ENCODE data around the gene PBX1. TPM values are rescaled to one million over a fixed set of nuclear protein-coding genes. Genes with fewer than 3 reads are reported as not detected.

PBX1 gene
- total RNA-seq, 2 experiments from 2014 or later = 0.11 to 0.51 TPM

DNA sequence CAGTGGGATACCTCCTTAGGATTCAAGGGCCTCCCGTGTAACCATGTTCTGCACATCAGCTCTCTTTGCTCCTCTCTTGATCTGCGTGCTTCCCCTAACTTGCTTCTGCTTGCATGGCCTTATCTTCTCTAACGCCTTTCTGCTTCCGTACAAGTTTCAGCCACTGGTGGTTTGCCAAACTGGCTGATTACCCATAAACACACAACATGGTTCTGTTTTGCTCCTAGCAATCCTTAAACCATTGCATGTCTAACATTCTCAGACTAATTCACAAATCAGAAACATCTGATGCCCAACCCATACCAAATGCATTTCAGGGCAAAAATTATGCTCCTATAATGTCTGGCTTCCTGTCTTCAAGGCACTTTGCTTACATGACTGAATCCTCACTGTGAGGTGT, 166.4 kb downstream of the PBX1 start:
- peaks cover 8% of the 10 kb centered on the region for H3K4me1 Mint-ChIP-seq
- peaks cover 1% of the 10 kb centered on the region for H3K27me3 Mint-ChIP-seq
- H3K27ac Mint-ChIP-seq = no peak overlapping the region
- no peak overlapping the region for H3K4me3 Mint-ChIP-seq
- ATAC-seq (ENCODE audit: low read depth) (no peak), DNase-seq (no peak)
- no peaks in the 10 kb centered on the region for H3K9me3 Mint-ChIP-seq
- POLR2A ChIA-PET = no interaction called here
- H3K36me3 Mint-ChIP-seq = peaks cover 1% of the 10 kb centered on the region

DNA sequence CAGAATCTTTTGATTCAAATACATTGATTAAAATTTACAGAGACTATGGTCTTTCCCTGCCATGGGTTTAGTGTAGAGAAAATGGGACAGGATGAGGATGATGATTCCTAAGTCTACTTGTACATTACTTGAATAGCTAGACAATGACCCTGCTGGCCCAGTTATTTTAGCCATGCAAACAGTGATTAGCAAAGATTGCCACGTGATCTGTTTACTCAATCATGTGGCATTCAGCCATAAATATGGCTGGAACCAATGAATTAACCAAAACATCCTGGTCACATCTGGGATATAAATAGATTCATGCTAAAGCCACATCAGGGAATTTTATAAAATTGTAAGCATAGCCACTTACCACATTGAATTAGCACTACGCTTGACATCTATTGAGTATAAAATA, 167.3 kb downstream of the PBX1 start:
- peaks cover 1% of the 10 kb centered on the region for H3K27me3 Mint-ChIP-seq
- H3K36me3 Mint-ChIP-seq = peaks cover 1% of the 10 kb centered on the region
- DNase-seq (no peak), ATAC-seq (ENCODE audit: low read depth) (no peak)
- peaks cover under 1% of the 10 kb centered on the region for H3K4me1 Mint-ChIP-seq
- H3K27ac Mint-ChIP-seq = no peak overlapping the region
- POLR2A ChIA-PET = no interaction called here
- no peaks in the 10 kb centered on the region for H3K9me3 Mint-ChIP-seq
- no peak overlapping the region for H3K4me3 Mint-ChIP-seq

DNA sequence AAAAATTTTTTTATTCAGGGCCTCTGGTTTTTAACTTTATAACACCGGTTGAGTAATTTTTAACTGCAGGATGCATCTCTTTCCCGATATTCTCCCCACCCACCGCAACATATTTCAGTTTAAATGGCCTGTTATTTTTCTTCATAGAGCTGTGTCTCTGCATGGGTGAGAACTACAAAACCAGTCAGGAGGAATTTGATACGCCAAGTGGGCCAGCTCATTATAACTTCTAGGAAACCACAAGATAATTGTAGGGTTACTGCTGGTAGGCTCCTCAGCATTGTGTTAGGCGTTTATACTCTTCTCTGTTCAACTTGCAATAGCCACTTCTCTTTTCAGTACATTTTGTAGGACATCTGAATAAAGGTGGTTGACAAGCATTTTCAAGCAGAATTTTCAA, 169.7 kb downstream of the PBX1 start:
- Mint-ChIP-seq H3K36me3 (no peaks in the 10 kb centered on the region), H3K9me3 (no peaks in the 10 kb centered on the region), H3K27ac (no peak overlapping the region), H3K27me3 (no peaks in the 10 kb centered on the region), H3K4me1 (no peaks in the 10 kb centered on the region), H3K4me3 (no peak overlapping the region)
- DNase-seq (no peak), ATAC-seq (ENCODE audit: low read depth) (no peak)
- POLR2A ChIA-PET = no interaction called here

DNA sequence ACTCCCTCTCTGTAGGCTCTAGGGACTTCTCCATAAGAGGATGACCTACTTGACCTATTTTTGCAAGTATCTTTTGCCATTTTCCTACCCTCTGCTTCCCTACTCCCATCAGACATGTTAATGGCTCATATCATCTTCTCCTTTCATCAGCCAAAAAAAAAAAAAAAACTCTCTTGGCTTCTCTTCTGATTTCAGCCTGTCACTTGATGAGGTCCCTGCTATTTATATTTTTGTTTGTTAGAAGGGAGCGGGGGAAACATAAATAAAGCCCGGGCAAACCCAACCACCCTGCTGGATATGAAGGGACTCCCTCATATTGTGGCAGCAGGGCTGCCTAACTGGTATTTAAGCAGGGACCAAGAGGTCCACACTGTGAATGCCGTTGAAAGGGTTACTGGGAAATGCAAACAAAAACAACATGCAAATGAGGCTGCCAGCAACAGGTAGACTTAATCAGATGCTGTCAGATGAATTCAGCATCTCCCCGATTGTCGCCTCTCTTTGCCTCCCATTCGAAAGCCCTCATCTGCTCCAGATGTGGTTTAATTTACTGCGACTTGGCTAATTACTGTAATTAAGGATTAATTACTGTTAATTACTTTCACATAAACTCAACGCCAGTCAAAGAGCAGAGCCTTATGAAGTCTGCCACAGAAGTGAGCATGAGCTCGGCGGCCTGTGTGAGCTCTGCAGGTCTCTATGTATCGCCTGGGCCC, 172.3 kb downstream of the PBX1 start:
- ATAC-seq (ENCODE audit: low read depth) (no peak), DNase-seq (no peak)
- Mint-ChIP-seq H3K27me3 (no peaks in the 10 kb centered on the region), H3K4me1 (no peaks in the 10 kb centered on the region), H3K27ac (no peak overlapping the region), H3K36me3 (no peaks in the 10 kb centered on the region), H3K4me3 (no peak overlapping the region), H3K9me3 (no peaks in the 10 kb centered on the region)
- POLR2A ChIA-PET = no interaction called here

DNA sequence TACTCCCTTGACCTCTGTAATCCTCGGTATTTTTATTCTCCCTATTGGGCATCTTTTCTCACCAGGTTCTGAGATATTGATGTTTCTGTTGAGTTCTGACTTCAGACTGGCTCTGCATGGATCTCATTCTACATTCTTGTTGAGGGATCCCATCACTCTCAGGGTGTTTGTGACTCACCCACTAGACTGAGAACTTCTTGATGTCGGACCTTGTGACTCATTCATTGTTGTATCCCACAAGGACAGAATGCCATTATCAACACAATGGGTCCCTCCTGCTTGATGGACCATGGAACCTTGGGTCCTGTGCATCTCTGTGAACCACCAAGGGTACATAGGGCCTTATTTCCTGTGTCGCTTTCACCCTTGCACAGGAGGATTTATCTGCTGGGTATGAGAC, 174.1 kb downstream of the PBX1 start:
- Mint-ChIP-seq H3K9me3 (no peaks in the 10 kb centered on the region), H3K4me3 (no peak overlapping the region), H3K27me3 (no peaks in the 10 kb centered on the region), H3K36me3 (no peaks in the 10 kb centered on the region), H3K4me1 (no peaks in the 10 kb centered on the region), H3K27ac (no peak overlapping the region)
- DNase-seq (no peak), ATAC-seq (ENCODE audit: low read depth) (no peak)
- POLR2A ChIA-PET = no interaction called here

DNA sequence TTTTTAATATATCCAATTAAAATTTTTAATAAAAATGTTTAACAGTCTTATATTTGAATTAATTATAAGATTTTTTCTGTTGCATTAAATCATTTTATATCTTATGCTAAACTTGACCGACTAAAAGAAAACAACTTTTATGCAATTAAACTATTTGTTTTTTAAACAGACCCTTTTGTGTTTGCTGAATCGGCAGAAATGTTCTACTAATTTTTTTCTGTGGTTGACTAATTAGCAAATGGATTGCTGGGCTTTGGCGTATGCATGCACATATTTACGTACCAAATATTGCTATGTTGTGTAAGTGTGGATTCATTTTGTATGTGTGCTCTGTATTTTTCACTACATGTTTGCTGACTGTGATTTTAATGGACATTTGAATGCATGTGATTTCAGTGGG, 174.8 kb downstream of the PBX1 start:
- no peaks in the 10 kb centered on the region for H3K9me3 Mint-ChIP-seq
- H3K27me3 Mint-ChIP-seq = no peaks in the 10 kb centered on the region
- POLR2A ChIA-PET = no interaction called here
- no peak for DNase-seq
- no peaks in the 10 kb centered on the region for H3K4me1 Mint-ChIP-seq
- H3K36me3 Mint-ChIP-seq = no peaks in the 10 kb centered on the region
- no peak for ATAC-seq (ENCODE audit: low read depth)
- no peak overlapping the region for H3K27ac Mint-ChIP-seq
- no peak overlapping the region for H3K4me3 Mint-ChIP-seq

DNA sequence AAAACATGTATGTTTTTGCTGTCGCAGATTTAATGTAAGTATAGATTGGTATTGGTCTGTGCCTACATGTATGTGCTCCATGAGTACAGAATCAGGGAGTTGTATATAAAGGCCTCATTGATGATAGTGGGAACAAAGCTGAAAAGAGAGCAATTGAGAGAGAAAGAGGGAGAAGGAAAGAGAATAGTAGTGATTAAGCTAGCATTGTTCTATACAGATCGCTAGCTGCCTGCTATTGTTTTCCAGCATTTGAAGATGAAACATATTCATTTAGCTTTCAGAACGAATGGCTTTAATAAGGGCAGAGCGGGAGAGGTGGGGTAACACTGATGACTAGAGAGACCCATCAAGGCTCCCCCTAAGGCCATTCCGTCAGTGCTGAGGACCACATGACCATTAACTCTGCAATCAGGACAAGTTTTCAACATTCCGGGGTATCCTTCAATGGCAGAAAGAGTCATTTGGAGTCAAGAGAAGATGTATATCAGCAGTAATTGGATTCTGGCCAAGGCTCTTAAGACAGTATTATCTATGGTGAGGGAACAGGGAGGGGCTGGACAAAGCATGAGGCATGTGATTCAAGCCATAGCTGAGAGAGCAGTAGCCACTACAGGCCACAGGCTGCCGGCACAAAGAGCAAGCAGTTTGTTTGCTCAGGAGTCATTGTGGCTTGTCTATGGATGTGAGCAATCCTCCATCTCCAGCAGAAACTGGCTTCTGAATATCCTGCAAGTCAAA, 176.5 kb downstream of the PBX1 start:
- ATAC-seq (ENCODE audit: low read depth) (no peak), DNase-seq (no peak)
- Mint-ChIP-seq H3K36me3 (no peaks in the 10 kb centered on the region), H3K4me3 (no peak overlapping the region), H3K27ac (no peak overlapping the region), H3K9me3 (no peaks in the 10 kb centered on the region), H3K4me1 (no peaks in the 10 kb centered on the region), H3K27me3 (no peaks in the 10 kb centered on the region)
- POLR2A ChIA-PET = no interaction called here

DNA sequence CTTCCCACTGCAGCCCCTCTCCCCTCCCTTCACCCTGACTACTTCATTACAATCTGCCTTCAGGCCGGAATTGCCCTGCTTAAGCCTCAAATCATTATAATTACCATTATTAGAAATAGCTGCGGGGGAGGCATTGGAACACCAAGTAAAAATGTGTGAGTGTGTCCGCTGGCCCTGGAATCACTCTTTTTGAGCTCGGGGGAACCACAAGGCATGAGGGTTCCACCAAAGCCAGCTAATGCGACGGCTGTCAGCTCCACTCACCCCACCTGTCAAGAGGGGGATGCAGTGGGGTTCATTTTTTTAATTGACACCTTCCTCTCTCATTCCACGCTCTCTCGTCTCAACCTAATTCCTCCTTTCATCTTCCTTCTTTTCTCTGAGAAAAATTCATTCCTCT, 177.2 kb downstream of the PBX1 start:
- Mint-ChIP-seq H3K4me1 (no peaks in the 10 kb centered on the region), H3K9me3 (no peaks in the 10 kb centered on the region), H3K36me3 (no peaks in the 10 kb centered on the region), H3K27ac (no peak overlapping the region), H3K4me3 (no peak overlapping the region), H3K27me3 (no peaks in the 10 kb centered on the region)
- no peak for ATAC-seq (ENCODE audit: low read depth)
- no peak for DNase-seq
- POLR2A ChIA-PET = no interaction called here

DNA sequence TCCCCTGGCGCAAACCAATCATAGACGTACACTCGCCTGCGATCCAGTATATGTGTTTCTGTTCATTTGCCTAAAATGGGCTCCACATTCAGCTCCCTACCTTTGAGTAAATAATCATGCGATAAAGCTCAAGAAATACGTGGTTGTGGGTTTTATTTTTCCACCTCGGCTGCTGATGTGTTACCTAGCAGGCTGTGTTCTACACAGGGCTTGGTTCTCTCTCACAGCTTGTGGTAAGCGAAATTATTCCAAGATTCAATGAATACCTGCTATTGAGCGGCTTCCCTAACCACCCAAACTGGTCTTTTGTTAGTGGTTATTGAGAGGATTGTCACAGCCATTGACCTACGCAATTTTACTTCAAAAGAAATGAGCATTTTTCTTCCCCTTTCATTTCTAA, 180.2 kb downstream of the PBX1 start:
- POLR2A ChIA-PET = no interaction called here
- ATAC-seq (ENCODE audit: low read depth) = no peak
- no peaks in the 10 kb centered on the region for H3K27me3 Mint-ChIP-seq

DNA sequence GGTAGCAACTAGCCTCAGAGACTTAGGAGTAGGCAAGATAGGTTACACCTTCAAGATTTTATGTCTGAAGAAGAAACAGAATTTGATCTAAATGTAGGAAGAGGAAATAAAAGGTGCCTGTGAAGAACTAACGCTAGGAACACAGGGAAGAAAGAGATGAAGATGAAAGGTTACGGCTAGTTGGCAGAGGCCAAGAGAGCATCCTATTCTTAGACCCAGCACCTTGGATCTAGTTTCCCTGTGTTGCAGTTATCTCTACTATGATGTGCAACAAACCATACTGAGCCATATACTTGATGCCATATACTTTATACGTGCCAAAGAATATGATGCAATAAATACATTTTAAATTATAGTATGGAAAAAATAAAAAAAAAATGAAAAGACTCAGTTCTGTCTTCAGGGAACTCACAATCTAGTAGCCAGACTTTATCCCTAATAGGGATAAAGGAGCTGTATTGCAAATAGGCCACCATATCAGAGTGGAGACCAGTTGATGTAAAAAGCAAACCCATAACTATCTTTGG, 181.1 kb downstream of the PBX1 start:
- no peak for DNase-seq
- H3K9me3 Mint-ChIP-seq = no peaks in the 10 kb centered on the region
- H3K4me3 Mint-ChIP-seq = no peak overlapping the region
- H3K4me1 Mint-ChIP-seq = no peaks in the 10 kb centered on the region
- POLR2A ChIA-PET = no interaction called here
- H3K36me3 Mint-ChIP-seq = no peaks in the 10 kb centered on the region
- no peak overlapping the region for H3K27ac Mint-ChIP-seq
- no peak for ATAC-seq (ENCODE audit: low read depth)
- H3K27me3 Mint-ChIP-seq = no peaks in the 10 kb centered on the region

More for the DNA sequence above, 180.2 kb downstream of the PBX1 start:
- H3K27ac Mint-ChIP-seq = no peak overlapping the region
- no peaks in the 10 kb centered on the region for H3K9me3 Mint-ChIP-seq
- DNase-seq = no peak
- H3K4me1 Mint-ChIP-seq = no peaks in the 10 kb centered on the region
- no peak overlapping the region for H3K4me3 Mint-ChIP-seq
- no peaks in the 10 kb centered on the region for H3K36me3 Mint-ChIP-seq

DNA sequence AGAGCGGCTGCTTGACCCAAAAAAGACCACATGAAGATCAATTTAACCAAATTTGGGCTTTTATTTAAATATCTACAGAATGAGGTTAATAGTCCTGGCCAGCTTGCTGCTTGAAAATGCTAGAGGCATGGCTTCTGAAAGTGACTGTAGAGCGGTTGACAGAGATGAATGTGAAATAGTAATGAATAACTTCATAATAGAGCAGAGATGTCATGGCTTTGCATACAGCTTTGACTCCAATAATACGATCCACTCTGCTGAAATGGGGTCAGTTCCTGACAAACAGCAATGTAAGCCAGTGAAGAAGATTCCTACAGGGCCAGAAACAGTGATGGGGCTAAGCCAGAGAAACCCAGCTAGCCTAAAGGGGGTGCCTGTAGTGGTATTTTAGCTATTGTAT, 183.8 kb downstream of the PBX1 start:
- H3K4me1 Mint-ChIP-seq = no peaks in the 10 kb centered on the region
- POLR2A ChIA-PET = no interaction called here
- no peak for DNase-seq
- no peaks in the 10 kb centered on the region for H3K27me3 Mint-ChIP-seq
- no peaks in the 10 kb centered on the region for H3K36me3 Mint-ChIP-seq
- no peak overlapping the region for H3K4me3 Mint-ChIP-seq
- H3K27ac Mint-ChIP-seq = no peak overlapping the region
- H3K9me3 Mint-ChIP-seq = no peaks in the 10 kb centered on the region
- no peak for ATAC-seq (ENCODE audit: low read depth)

DNA sequence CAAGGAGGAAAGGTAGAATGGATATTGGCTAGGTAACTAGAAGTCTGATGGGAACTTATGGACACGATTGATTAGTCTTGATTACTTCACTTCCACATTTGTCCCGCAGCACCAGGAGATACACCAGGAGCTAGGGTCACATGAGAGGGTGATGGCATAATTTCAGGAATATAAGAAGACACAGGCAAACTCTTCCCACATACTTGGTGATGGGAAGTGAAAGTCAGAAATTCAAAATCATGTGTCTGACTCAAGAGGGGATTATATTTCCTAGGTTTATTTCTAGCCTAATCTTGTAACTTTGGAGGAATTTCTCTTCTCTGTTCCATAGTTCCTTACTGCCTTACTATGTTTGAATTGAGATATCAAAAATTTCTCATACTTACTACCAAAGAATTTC, 185.0 kb downstream of the PBX1 start:
- no peaks in the 10 kb centered on the region for H3K9me3 Mint-ChIP-seq
- no peak for DNase-seq
- no peaks in the 10 kb centered on the region for H3K36me3 Mint-ChIP-seq
- H3K27me3 Mint-ChIP-seq = no peaks in the 10 kb centered on the region
- no peak overlapping the region for H3K4me3 Mint-ChIP-seq
- H3K27ac Mint-ChIP-seq = no peak overlapping the region
- no peak for ATAC-seq (ENCODE audit: low read depth)
- POLR2A ChIA-PET = no interaction called here
- no peaks in the 10 kb centered on the region for H3K4me1 Mint-ChIP-seq

DNA sequence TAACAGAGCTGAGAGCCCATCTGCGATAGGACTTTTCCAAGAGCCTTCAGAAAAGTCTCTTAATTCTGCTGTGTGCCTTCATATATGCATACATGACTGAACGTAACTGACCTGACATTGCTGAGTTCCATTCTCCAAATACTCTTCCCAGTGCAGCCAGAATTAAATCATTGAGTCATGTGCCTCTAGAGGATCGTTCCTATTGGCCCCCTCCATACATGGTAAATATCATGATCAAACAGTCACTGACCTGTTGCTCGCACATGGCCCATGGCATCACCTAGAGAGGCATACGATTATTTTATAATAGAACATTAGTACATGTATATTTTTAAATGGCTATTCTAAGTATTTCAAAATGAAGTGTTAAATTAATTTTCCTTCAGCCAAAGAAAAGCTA, 186.8 kb downstream of the PBX1 start:
- DNase-seq (no peak), ATAC-seq (ENCODE audit: low read depth) (no peak)
- no peaks in the 10 kb centered on the region for H3K27me3 Mint-ChIP-seq
- POLR2A ChIA-PET = no interaction called here
- no peaks in the 10 kb centered on the region for H3K4me1 Mint-ChIP-seq
- H3K4me3 Mint-ChIP-seq = no peak overlapping the region
- H3K9me3 Mint-ChIP-seq = no peaks in the 10 kb centered on the region
- H3K27ac Mint-ChIP-seq = no peak overlapping the region
- no peaks in the 10 kb centered on the region for H3K36me3 Mint-ChIP-seq

DNA sequence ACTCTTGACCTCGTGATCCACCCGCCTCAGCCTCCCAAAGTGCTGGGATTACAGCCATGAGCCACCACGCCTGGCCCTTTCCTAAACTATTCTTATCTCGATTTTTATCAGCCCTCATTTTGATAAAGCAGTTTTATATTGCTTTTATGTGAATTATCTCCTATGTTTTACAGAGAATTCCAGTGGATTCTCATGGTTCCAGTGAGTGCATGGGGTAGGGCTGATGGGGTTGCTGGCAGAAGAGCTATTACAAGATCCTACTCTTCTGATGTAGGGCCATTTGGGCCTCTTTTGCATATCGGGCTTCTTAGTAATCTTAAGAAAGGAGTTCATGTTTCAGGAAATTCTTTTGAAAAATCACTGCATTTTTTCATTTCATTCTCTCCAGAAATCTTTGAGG, 187.6 kb downstream of the PBX1 start:
- ATAC-seq (ENCODE audit: low read depth) (no peak), DNase-seq (no peak)
- POLR2A ChIA-PET = no interaction called here
- no peaks in the 10 kb centered on the region for H3K36me3 Mint-ChIP-seq
- H3K4me1 Mint-ChIP-seq = no peaks in the 10 kb centered on the region
- H3K27me3 Mint-ChIP-seq = no peaks in the 10 kb centered on the region
- H3K27ac Mint-ChIP-seq = no peak overlapping the region
- H3K9me3 Mint-ChIP-seq = no peaks in the 10 kb centered on the region
- H3K4me3 Mint-ChIP-seq = no peak overlapping the region

Measured in activated naive CD8-positive, alpha-beta T cell treated with anti-CD3 and anti-CD28 coated beads, Interleukin-2, amount 10 ng/mL, durations not matched to agents 7 days and 5 days (primary cell).